ENCODE data around the gene CCDC24.

CCDC24 gene

GRCh38 chr1:44008259-44008658 is 16.9 kb downstream of the CCDC24 start:
- no peak for DNase-seq
- no peak for TF ChIP-seq POLR2A (IDR thresholded peaks at IDR 0.05; ENCODE audit: low read length)
- TF ChIP-seq GATA1 (IDR thresholded peaks at IDR 0.05; ENCODE audit: low read depth, low read length): no peak

DNA sequence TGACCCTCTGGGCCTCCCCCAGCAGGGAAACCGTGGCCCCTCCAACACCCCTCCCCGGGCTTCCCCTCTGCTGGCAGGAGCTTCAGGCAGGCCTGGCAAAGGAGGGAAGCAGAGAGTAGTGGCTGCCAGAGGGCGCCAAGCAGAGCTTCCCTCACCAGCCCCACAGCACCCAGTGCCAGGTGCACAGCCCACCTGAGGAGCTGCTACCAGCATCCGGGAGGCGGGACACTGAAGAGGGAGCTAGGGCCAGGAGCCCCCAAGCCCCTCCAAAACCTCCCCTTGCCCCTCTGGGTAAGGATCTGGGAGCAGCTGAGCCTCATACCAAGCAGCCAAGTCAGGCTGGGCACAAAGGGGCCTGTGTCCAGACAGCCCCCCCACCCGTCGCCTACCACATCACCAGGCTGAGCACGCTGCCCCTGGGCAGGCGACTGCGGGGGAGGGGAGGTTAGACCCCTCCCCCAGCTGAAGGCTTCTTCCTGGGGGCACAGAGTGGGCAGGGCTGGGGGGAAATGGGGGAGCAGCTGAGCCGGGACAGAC is 19.6 kb downstream of the CCDC24 start:
- DNase-seq: no peak
- TF ChIP-seq POLR2A (IDR thresholded peaks at IDR 0.05; ENCODE audit: low read length): no peak
- no peak for TF ChIP-seq GATA1 (IDR thresholded peaks at IDR 0.05; ENCODE audit: low read depth, low read length)

DNA sequence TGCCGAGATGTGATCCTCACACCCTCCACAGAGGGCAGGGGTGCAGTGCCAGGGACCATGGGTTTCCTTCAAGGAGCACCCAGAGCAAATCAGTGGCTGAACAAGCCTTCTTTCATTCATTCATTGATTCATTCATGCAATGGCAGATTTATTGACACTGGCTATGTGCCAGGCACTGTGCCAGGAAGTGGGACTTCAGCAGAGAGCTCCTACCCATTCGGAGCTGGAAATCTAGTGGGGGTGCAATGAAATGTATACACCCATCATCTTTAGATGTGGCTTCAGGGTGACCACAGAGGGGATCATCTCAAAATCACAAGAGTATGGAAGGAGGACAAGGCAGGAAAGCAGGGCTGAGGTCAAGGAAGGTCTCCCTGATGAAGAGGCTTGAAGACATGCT is 21.0 kb downstream of the CCDC24 start:
- DNase-seq: no peak

DNA sequence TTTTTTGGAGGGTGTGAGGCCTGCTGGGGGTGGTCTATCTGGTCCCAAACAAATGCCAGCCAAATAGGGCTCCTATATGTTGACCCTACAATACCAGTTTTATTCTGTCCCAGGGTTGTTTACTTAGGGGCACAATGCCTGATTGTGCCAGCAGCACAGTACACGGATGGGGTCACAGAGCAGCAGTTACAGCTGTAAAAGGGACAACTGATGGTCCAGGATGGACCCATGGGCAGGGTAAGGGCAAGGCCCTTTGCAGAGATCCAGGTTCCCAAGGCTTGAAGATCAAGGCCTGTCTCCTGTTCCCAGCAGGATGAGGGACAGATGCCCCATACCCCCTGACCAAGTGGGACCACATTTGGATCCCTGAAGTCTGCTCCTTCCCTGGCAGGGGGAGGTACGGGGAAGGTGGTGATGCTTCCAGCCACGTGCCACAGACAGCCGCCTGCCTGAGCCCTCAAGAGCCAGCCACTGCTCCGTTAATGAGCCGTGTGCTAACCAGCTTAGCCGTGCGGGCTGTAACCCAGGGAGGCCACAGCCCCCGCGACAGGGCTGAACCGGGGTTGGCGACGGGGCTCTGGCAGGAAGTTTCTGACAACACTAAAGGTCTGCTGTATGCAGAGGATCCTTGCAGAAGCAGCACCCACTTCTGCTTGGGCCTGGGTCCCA is 21.7 kb downstream of the CCDC24 start:
- TF ChIP-seq POLR2A (IDR thresholded peaks at IDR 0.05; ENCODE audit: low read length) (no peak), GATA1 (IDR thresholded peaks at IDR 0.05; ENCODE audit: low read depth, low read length) (no peak)
- no peak for DNase-seq

More for the DNA sequence above, 21.0 kb downstream of the CCDC24 start:
- no peak for TF ChIP-seq POLR2A (IDR thresholded peaks at IDR 0.05; ENCODE audit: low read length)
- no peak for TF ChIP-seq GATA1 (IDR thresholded peaks at IDR 0.05; ENCODE audit: low read depth, low read length)

- no peak for DNase-seq
- TF ChIP-seq POLR2A (IDR thresholded peaks at IDR 0.05; ENCODE audit: low read length) (no peak), GATA1 (IDR thresholded peaks at IDR 0.05; ENCODE audit: low read depth, low read length) (no peak)
These were observed 22.6 kb downstream of the CCDC24 start for GRCh38 chr1:44013949-44014348.

DNA sequence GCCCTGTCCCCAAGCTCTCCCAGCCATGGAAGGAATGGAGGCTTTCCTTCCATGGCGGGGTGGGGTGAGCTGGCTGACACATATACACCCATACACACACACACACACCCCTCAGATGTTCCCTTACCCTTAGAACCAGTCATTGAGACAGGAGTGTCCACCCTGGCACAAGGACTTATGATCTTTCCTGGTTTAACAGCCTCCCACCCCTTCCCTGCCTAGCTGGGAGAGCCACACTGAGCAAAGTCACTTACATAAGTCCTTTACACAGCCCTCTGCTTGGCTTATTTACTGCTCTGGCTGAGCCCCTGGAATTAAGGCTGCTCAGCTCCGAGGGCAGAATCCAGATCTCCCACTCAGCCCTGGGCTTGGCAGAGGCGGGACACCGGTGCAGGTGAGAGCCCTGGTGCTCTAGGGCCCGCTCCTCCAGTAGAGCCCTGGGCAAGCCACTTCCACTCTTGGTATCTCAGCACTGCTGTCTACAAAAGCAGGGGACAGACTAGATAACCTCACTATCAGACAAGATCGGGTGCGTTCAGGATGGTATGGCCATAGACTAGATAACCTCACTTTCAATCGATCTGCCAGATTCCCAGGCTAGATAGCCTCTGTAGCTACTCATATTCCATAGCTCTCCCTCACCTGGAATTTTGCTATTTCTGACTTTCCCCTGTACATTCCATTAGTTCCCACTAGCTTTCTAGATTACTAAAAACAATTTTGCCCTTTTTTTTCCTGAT is 23.1 kb downstream of the CCDC24 start:
- peak; percentile 46 to 78 for DNase-seq

GRCh38 chr1:44015206-44015605 is 23.8 kb downstream of the CCDC24 start:
- peak in 1 of 2 experiments; percentile 24 for DNase-seq
- TF ChIP-seq GATA1 (IDR thresholded peaks at IDR 0.05; ENCODE audit: low read depth, low read length): no peak
- TF ChIP-seq POLR2A (IDR thresholded peaks at IDR 0.05; ENCODE audit: low read length): no peak

More for the DNA sequence above, 23.1 kb downstream of the CCDC24 start:
- TF ChIP-seq POLR2A (IDR thresholded peaks at IDR 0.05; ENCODE audit: low read length) (no peak), GATA1 (IDR thresholded peaks at IDR 0.05; ENCODE audit: low read depth, low read length) (no peak)

DNA sequence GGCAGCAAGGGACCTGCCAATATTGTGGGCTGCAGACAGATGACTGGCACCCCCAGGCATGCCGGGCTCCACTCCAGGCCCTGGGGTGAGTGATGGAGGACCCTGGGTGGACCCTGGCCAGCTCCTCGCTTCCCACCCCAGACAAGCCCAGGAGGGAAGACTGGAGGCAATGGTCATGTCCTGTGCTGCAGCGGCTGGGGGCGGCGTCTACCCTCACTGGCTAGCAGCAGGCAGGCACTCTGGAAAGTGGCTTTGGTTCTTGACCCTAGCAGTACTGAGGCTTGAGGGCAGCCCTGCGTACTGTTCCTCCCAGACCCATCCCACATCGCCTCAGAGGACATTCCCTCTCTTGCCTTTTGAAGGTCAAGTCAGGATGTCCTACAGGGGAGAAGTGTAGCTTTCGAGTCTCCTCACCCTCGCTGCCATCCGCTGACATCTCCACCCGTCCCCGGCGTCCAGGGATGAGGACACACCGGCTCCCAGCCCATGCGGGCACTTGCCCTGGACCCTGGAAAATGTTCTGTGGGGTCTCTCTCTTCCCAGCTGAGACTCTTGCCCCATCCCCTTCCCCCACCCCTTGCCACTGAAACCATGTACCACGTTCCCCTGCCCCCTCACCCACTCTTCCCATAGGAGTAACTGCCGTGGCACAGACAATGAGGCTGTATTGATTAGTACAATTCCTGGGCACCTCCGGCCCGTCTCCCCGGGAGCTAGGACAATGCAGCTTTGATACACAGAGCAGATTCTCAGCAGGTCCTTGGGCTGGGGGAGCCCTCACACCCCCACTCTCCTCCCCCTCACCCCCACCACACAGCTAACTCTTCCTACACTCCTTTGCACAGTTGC is 24.9 kb downstream of the CCDC24 start:
- TF ChIP-seq GATA1 (IDR thresholded peaks at IDR 0.05; ENCODE audit: low read depth, low read length) (no peak), POLR2A (IDR thresholded peaks at IDR 0.05; ENCODE audit: low read length) (no peak)
- DNase-seq: no peak

- TF ChIP-seq GATA1 (IDR thresholded peaks at IDR 0.05; ENCODE audit: low read depth, low read length) (no peak), POLR2A (IDR thresholded peaks at IDR 0.05; ENCODE audit: low read length) (no peak)
- DNase-seq: no peak
These were observed 25.5 kb downstream of the CCDC24 start for GRCh38 chr1:44016890-44017400.

- DNase-seq: no peak
- TF ChIP-seq POLR2A (IDR thresholded peaks at IDR 0.05; ENCODE audit: low read length) (no peak), GATA1 (IDR thresholded peaks at IDR 0.05; ENCODE audit: low read depth, low read length) (no peak)
These were observed 28.1 kb downstream of the CCDC24 start for GRCh38 chr1:44019466-44019948.

DNA sequence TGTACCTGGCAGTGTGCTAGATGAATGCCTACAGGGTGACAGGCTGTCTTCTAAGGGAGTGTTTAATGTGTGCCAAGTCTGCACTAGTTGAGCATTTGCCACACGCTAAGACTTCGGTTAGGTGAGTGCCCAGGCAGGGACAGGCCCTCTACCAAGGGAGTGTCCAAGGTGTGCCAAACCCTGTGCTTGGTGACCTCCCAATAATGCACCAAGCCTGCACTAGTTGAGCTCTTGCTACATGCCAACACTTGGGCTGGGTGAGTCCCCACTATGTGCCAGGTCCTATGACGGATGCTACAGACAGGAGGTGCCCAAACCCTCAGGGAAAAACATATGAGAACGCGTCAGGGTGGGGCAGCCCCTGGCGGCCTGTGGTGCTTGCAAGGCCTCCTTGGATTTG is 29.1 kb downstream of the CCDC24 start:
- DNase-seq: no peak
- TF ChIP-seq GATA1 (IDR thresholded peaks at IDR 0.05; ENCODE audit: low read depth, low read length) (no peak), POLR2A (IDR thresholded peaks at IDR 0.05; ENCODE audit: low read length) (no peak)

DNA sequence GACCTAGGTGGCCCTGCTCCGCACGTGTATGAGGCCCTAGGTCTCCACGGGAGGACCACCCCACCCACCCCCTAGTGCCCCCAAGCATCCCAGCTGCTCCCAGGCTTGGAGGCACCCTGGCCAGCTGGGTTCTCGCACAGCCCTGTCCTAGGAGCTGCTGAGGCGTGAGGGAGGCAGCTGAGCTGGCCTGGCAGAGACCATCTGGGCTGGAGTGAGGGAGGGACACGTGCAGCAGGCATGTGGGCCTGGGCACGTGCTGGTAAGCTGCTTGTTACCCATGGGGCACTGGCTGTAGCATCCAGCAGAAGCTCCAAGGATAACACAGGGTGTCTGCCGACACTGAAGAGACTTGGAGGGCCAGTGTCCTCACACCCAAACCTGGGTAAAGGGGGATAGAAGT is 29.8 kb downstream of the CCDC24 start:
- no peak for DNase-seq
- TF ChIP-seq POLR2A (IDR thresholded peaks at IDR 0.05; ENCODE audit: low read length): no peak
- no peak for TF ChIP-seq GATA1 (IDR thresholded peaks at IDR 0.05; ENCODE audit: low read depth, low read length)

DNA sequence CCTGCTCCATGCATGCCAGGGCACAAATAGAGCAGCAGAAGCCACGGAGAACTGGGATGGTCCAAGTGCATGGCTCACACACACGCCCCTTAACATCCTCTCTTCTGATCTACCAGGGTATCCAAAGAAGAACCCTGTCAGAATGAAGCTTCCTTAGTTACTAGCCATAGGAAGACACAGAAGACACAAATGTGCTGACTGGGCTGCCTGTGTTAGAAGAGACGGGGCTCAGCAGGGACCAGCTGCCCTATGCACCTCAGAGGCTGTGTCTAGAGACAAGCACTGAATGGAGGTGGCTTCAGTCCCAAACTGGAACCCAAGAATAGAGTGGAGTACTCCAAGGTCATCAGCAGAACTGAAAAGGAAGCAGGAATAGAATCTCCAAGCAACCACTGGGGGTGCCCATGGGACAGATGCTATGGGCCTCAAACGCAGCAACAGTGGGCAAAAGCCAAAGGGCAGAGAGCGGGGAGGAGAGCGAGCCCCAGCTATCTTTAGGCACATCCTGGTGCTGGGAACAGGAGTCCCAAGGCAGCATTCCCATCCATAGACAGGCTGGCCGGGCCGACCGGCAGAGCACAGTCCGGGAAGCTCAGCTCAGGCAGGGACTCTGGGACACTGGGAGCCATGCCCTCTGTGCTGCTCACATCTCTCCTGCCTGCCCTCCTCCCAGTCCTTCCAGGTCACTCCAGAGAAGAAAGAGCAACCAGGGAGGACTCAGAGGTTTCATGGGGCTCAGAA is 30.4 kb downstream of the CCDC24 start:
- TF ChIP-seq POLR2A (IDR thresholded peaks at IDR 0.05; ENCODE audit: low read length) (no peak), GATA1 (IDR thresholded peaks at IDR 0.05; ENCODE audit: low read depth, low read length) (no peak)
- DNase-seq: no peak
